ENCODE data around the gene PLD1. TPM values are rescaled to one million over a fixed set of nuclear protein-coding genes. Genes with fewer than 3 reads are reported as not detected.

The PLD1 gene
- total RNA-seq, 1 donor from 2014 or later, result 0.21 TPM

GRCh38 chr3:171841620-171842000 lies 31.3 kb upstream of the PLD1 start:
- no peak overlapping the region for H3K4me3 Mint-ChIP-seq
- H4K20me1 ChIP-seq (ENCODE audit: low read depth), result no peaks in the 10 kb centered on the region
- DNase-seq (ENCODE audit: low spot score), result no peak
- H3K4me1 ChIP-seq, result peaks cover 22% of the 10 kb centered on the region
- H3K9me3 ChIP-seq (ENCODE audit: low read depth), result no peaks in the 10 kb centered on the region
- peaks cover 3% of the 10 kb centered on the region for H3K36me3 Mint-ChIP-seq
- H3K4me2 ChIP-seq, result no peak overlapping the region
- no peak overlapping the region for H2AFZ ChIP-seq (replicated peaks)
- no peak for TF ChIP-seq EZH2 (IDR thresholded peaks at IDR 0.05)
- TF ChIP-seq EZH2phosphoT487 (IDR thresholded peaks at IDR 0.05), result no peak
- no peak for TF ChIP-seq CTCF (IDR thresholded peaks at IDR 0.05)
- no peaks in the 10 kb centered on the region for H3K79me2 ChIP-seq (ENCODE audit: low read depth)
- no peak overlapping the region for H3K9ac ChIP-seq
- peaks cover 6% of the 10 kb centered on the region for H3F3A ChIP-seq (ENCODE audit: low read depth)
- no peaks in the 10 kb centered on the region for H3K27me3 ChIP-seq
- H3K9me3 Mint-ChIP-seq, result peaks cover 3% of the 10 kb centered on the region
- no peaks in the 10 kb centered on the region for H3K27me3 Mint-ChIP-seq (ENCODE audit: insufficient read depth, low read depth)
- no peak overlapping the region for H3K27ac Mint-ChIP-seq
- H3K27ac ChIP-seq, result no peak overlapping the region
- H3K4me3 ChIP-seq, result no peak overlapping the region
- H3K4me1 Mint-ChIP-seq, result peaks cover 47% of the 10 kb centered on the region
- no peaks in the 10 kb centered on the region for H3K36me3 ChIP-seq

GRCh38 chr3:171840811-171841619 lies 30.7 kb upstream of the PLD1 start:
- Mint-ChIP-seq H3K9me3 (peaks cover 2% of the 10 kb centered on the region), H3K27ac (peak overlapping the region; percentile 88), H3K27me3 (ENCODE audit: insufficient read depth, low read depth) (no peaks in the 10 kb centered on the region), H3K4me3 (no peak overlapping the region), H3K36me3 (peaks cover 3% of the 10 kb centered on the region), H3K4me1 (peaks cover 47% of the 10 kb centered on the region)
- Histone ChIP-seq H3K79me2 (ENCODE audit: low read depth) (no peaks in the 10 kb centered on the region), H3K4me1 (peaks cover 22% of the 10 kb centered on the region), H3K4me2 (no peak overlapping the region), H3K4me3 (no peak overlapping the region), H3K27ac (no peak overlapping the region), H3K27me3 (no peaks in the 10 kb centered on the region), H3K36me3 (no peaks in the 10 kb centered on the region), H4K20me1 (ENCODE audit: low read depth) (no peaks in the 10 kb centered on the region), H3F3A (ENCODE audit: low read depth) (peaks cover 6% of the 10 kb centered on the region), H3K9ac (no peak overlapping the region), H2AFZ (replicated peaks) (peak overlapping the region; percentile 39), H3K9me3 (ENCODE audit: low read depth) (no peaks in the 10 kb centered on the region)
- no peak for TF ChIP-seq EZH2 (IDR thresholded peaks at IDR 0.05)
- no peak for TF ChIP-seq EZH2phosphoT487 (IDR thresholded peaks at IDR 0.05)
- TF ChIP-seq CTCF (IDR thresholded peaks at IDR 0.05), result no peak
- DNase-seq (ENCODE audit: low spot score), result no peak

GRCh38 chr3:171840445-171840810 lies 30.1 kb upstream of the PLD1 start:
- Histone ChIP-seq H3K79me2 (ENCODE audit: low read depth) (no peaks in the 10 kb centered on the region), H3K4me3 (no peak overlapping the region), H3K4me1 (peaks cover 22% of the 10 kb centered on the region), H4K20me1 (ENCODE audit: low read depth) (no peaks in the 10 kb centered on the region), H3K27me3 (no peaks in the 10 kb centered on the region), H3K27ac (no peak overlapping the region), H3F3A (ENCODE audit: low read depth) (peaks cover 6% of the 10 kb centered on the region), H3K9ac (no peak overlapping the region), H2AFZ (replicated peaks) (no peak overlapping the region), H3K9me3 (ENCODE audit: low read depth) (no peaks in the 10 kb centered on the region), H3K4me2 (no peak overlapping the region), H3K36me3 (no peaks in the 10 kb centered on the region)
- no peak for DNase-seq (ENCODE audit: low spot score)
- no peaks in the 10 kb centered on the region for H3K27me3 Mint-ChIP-seq (ENCODE audit: insufficient read depth, low read depth)
- H3K4me3 Mint-ChIP-seq, result no peak overlapping the region
- H3K9me3 Mint-ChIP-seq, result no peaks in the 10 kb centered on the region
- H3K36me3 Mint-ChIP-seq, result peaks cover 3% of the 10 kb centered on the region
- peak overlapping the region; percentile 88 for H3K27ac Mint-ChIP-seq
- H3K4me1 Mint-ChIP-seq, result peaks cover 47% of the 10 kb centered on the region
- TF ChIP-seq EZH2phosphoT487 (IDR thresholded peaks at IDR 0.05), result no peak
- no peak for TF ChIP-seq EZH2 (IDR thresholded peaks at IDR 0.05)
- TF ChIP-seq CTCF (IDR thresholded peaks at IDR 0.05), result no peak
